Keratinocyte (primary cell): ENCODE data around the gene ITGB2.

Source experiments
- EZH2 ChIP-seq: IDR thresholded peaks from one replicate; pipeline ENCODE4 v1.6.1; 2012; ENCODE audit warnings: inconsistent platforms, mild to moderate bottlenecking, low read length, moderate library complexity
- TF ChIP-seq, protein P1 (sequence below), 3 experiments: IDR thresholded peaks in 1 of 3; conservative IDR thresholded peaks in 1 of 3; optimal IDR thresholded peaks in 1 of 3; 2 replicates in 2 of 3; 3 replicates in 1 of 3; pipeline versions ENCODE3 to v1.5.1; 2011; ENCODE audit warnings: low read length in 3 of 3, mild to moderate bottlenecking in 3 of 3, moderate library complexity in 2 of 3, control low read depth in 1 of 3, inconsistent platforms in 1 of 3; ENCODE audit not compliant: insufficient read depth in 2 of 3; ENCODE audit errors: extremely low read depth in 1 of 3

DNA sequence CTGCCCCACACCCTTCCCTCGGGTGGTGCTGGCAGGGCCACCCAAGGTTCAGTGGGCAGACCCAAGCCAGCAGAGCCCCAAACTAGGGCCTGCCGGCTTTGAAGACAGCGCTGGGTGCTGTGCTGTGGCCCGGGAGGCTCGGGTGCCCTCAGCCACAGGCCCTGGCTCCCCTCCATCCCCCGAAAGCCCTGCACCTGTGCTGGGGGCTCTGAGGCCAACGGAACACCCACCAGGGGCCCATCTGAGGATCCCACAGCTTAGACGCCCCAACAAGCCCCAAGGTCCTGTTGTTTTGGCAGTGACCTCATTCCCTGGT, 8.6 kb downstream of the ITGB2 start:
- TF ChIP-seq, protein P1, sequence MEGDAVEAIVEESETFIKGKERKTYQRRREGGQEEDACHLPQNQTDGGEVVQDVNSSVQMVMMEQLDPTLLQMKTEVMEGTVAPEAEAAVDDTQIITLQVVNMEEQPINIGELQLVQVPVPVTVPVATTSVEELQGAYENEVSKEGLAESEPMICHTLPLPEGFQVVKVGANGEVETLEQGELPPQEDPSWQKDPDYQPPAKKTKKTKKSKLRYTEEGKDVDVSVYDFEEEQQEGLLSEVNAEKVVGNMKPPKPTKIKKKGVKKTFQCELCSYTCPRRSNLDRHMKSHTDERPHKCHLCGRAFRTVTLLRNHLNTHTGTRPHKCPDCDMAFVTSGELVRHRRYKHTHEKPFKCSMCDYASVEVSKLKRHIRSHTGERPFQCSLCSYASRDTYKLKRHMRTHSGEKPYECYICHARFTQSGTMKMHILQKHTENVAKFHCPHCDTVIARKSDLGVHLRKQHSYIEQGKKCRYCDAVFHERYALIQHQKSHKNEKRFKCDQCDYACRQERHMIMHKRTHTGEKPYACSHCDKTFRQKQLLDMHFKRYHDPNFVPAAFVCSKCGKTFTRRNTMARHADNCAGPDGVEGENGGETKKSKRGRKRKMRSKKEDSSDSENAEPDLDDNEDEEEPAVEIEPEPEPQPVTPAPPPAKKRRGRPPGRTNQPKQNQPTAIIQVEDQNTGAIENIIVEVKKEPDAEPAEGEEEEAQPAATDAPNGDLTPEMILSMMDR (optimal IDR thresholded peaks at IDR 0.05 in 1 of 3, IDR thresholded peaks at IDR 0.05 in 1 of 3, conservative IDR thresholded peaks at IDR 0.05 in 1 of 3; ENCODE audit: extremely low read depth in 1 of 3, insufficient read depth in 2 of 3, low read length in 3 of 3), result no peak
- no peak for TF ChIP-seq EZH2
